B cell (primary cell): ENCODE data around the gene GEMIN5. TPM values are rescaled to one million over a fixed set of nuclear protein-coding genes. Genes with fewer than 3 reads are reported as not detected.
A peak's percentile ranks its signal among the peaks of the same experiment; 100 is the strongest.

Experiments used
- ATAC-seq: fragments of 200-7000 bp; cut with Tn5 transposase; one replicate; pipeline ENCODE4 v1.10.0; 2021; ENCODE audit warnings: low read depth, mild to moderate bottlenecking, moderate number of reproducible peaks, moderate library complexity
- CTCF ChIA-PET: fragments of 350-600 bp; sonication (Branson Sonifier 250); formaldehyde crosslinking; loops from one replicate; lab custom pipeline; 2021; ENCODE audit warnings: antibody characterized with exemption, inconsistent platforms; lab: Charles Lee
- POLR2A ChIA-PET: fragments of 350-600 bp; sonication (Branson Sonifier 250); formaldehyde crosslinking; loops from one replicate; lab custom pipeline; 2021; ENCODE audit warnings: antibody characterized with exemption; lab: Charles Lee
- DNase-seq: peaks from one replicate; pipeline ENCODE4 v3.0.0; 2013
- H2AFZ ChIP-seq: 2 replicates; pipeline ENCODE4 v1.6.1; 2012; ENCODE audit warnings: mild to moderate bottlenecking, low read depth, low read length; ENCODE audit not compliant: insufficient read depth, poor library complexity, severe bottlenecking
- H3K27ac ChIP-seq, 2 donors: 1 replicate in 1 of 2; 2 replicates in 1 of 2; pipeline ENCODE4 v1.5.1; 2012 to 2013; ENCODE audit warnings: low read length in 2 of 2, mild to moderate bottlenecking in 2 of 2, moderate library complexity in 1 of 2
- H3K27me3 ChIP-seq, 4 experiments: fragments of 200-600 bp in 1 of 4; sonication (generic) in 1 of 4; replicated peaks in 1 of 4; 1 replicate in 2 of 4; 2 replicates in 2 of 4; pipeline versions ENCODE4 v1.6.1 to v1.7.0; 2013 to 2016; ENCODE audit warnings: low read length in 3 of 4, mild to moderate bottlenecking in 2 of 4, mixed read lengths in 1 of 4, moderate library complexity in 1 of 4; ENCODE audit not compliant: insufficient read depth in 4 of 4, control insufficient read depth in 3 of 4; ENCODE audit errors: control extremely low read depth in 1 of 4
- H3K36me3 ChIP-seq, 2 experiments: replicated peaks in 1 of 2; 1 replicate in 1 of 2; 2 replicates in 1 of 2; pipeline versions ENCODE4 v1.6.1 to v1.7.1; 2013; ENCODE audit warnings: low read length in 1 of 2; ENCODE audit not compliant: insufficient read depth in 2 of 2, control insufficient read depth in 1 of 2; ENCODE audit errors: control extremely low read depth in 1 of 2, extremely low read depth in 1 of 2
- H3K4me1 ChIP-seq, 2 donors: fragments of 200-600 bp in 1 of 2; sonication (generic) in 1 of 2; 1 replicate in 1 of 2; 2 replicates in 1 of 2; pipeline versions ENCODE4 v1.5.1 to v1.6.1; 2013 to 2017; ENCODE audit warnings: low read length in 2 of 2; ENCODE audit not compliant: control insufficient read depth in 2 of 2, insufficient read depth in 2 of 2
- H3K4me2 ChIP-seq: replicated peaks from 2 replicates; pipeline ENCODE3; 2012; ENCODE audit warnings: mild to moderate bottlenecking, low read depth, low read length; ENCODE audit not compliant: poor library complexity, severe bottlenecking
- H3K4me3 ChIP-seq, 5 experiments: fragments of 200-600 bp in 1 of 5; sonication (generic) in 1 of 5; 1 replicate in 3 of 5; 2 replicates in 2 of 5; pipeline versions ENCODE4 v1.5.1 to v1.7.0; 2011 to 2016; ENCODE audit warnings: low read length in 4 of 5, mild to moderate bottlenecking in 4 of 5, low read depth in 2 of 5, control low read depth in 1 of 5, moderate library complexity in 1 of 5; ENCODE audit not compliant: insufficient read depth in 1 of 5; ENCODE audit errors: control extremely low read depth in 1 of 5, extremely low read depth in 1 of 5
- H3K79me2 ChIP-seq: fragments of 200-600 bp; sonication (generic); one replicate; pipeline ENCODE4 v1.6.0; 2016; ENCODE audit warnings: low read length; ENCODE audit not compliant: control insufficient read depth, insufficient read depth
- H3K9ac ChIP-seq: fragments of 200-600 bp; sonication (generic); 2 replicates; pipeline ENCODE4 v1.6.1; 2017; ENCODE audit warnings: mild to moderate bottlenecking, low read length, moderate library complexity
- H3K9me3 ChIP-seq, 3 donors: one replicate each; pipeline versions ENCODE4 v1.6.1 to v1.7.1; 2013; ENCODE audit warnings: low read length in 2 of 3; ENCODE audit not compliant: control insufficient read depth in 2 of 3, insufficient read depth in 1 of 3; ENCODE audit errors: control extremely low read depth in 1 of 3
- H4K20me1 ChIP-seq: 2 replicates; pipeline ENCODE4 v1.6.0; 2012; ENCODE audit warnings: mild to moderate bottlenecking, low read length; ENCODE audit not compliant: insufficient read depth, control insufficient read depth, poor library complexity, severe bottlenecking
- H3K27ac Mint-ChIP-seq: one replicate; pipeline ENCODE4 v1.8.0; 2021; ENCODE audit warnings: mixed read lengths
- H3K27me3 Mint-ChIP-seq: one replicate; pipeline ENCODE4 v1.8.0; 2021; ENCODE audit warnings: mixed read lengths
- H3K4me1 Mint-ChIP-seq: one replicate; pipeline ENCODE4 v1.8.0; 2021; ENCODE audit warnings: mixed read lengths
- H3K4me3 Mint-ChIP-seq: one replicate; pipeline ENCODE4 v1.8.0; 2021; ENCODE audit warnings: mixed read lengths
- H3K9me3 Mint-ChIP-seq: one replicate; pipeline ENCODE4 v1.8.0; 2022; ENCODE audit warnings: mixed read lengths; ENCODE audit not compliant: insufficient read depth
- EZH2 ChIP-seq: IDR thresholded peaks from 2 replicates; pipeline ENCODE4 v1.6.1; 2012; ENCODE audit warnings: borderline replicate concordance, low read depth, mild to moderate bottlenecking, moderate library complexity, low read length; ENCODE audit not compliant: insufficient read depth, poor library complexity, severe bottlenecking
- WGBS: methylation state at CpG from one replicate; pipeline ENCODE4 v1.1.5; 2013; ENCODE audit warnings: missing lambda C conversion rate; ENCODE audit not compliant: insufficient coverage; 5-methylcytosine and 5-hydroxymethylcytosine counted together
- intact Hi-C: fragments of 100-400 bp; cut with micrococcal nuclease; formaldehyde crosslinking; loops from one replicate; pipeline ENCODE4 v1.10.0; 2022
- polyA plus RNA-seq: library from polyadenylated mRNA; depleted of rRNA; stranded (reverse); fragments of >200 nt; gene quantifications from 2 replicates; pipeline ENCODE4 v1.2.3, GENCODE V29; 2012
- total RNA-seq, 2 donors: library from RNA; stranded (reverse); fragments of 120-200 nt in 1 of 2; gene quantifications; 1 replicate in 1 of 2; 2 replicates in 1 of 2; pipeline versions ENCODE4 v1.2.3 to v1.2.4, GENCODE V29; 2013 to 2022
- TF ChIP-seq, protein P1 (sequence below): fragments of 200-600 bp; IDR thresholded peaks from one replicate; pipeline ENCODE4 v1.8.0; 2022; ENCODE audit warnings: antibody characterized with exemption, mild to moderate bottlenecking

GEMIN5 gene
- total and polyA plus RNA-seq, 2 donors (not counting 1 experiment from before 2014, with no cell fraction given): 3.6 to 15.5 TPM

- no peak overlapping the region for H3K4me3 ChIP-seq
- DNase-seq: peak; percentile 37
- H3K27me3 ChIP-seq: no peaks in the 10 kb centered on the region
- peaks cover 6 to 16% of the 10 kb centered on the region in 2 experiments for H3K36me3 ChIP-seq
- no peak overlapping the region for H3K27ac ChIP-seq
- H3K4me1 ChIP-seq: peaks cover 8% of the 10 kb centered on the region in 2 donors
- H4K20me1 ChIP-seq: peaks cover 28% of the 10 kb centered on the region
- no peak overlapping the region for H3K9ac ChIP-seq
- Mint-ChIP-seq H3K9me3 (no peaks in the 10 kb centered on the region), H3K4me1 (peaks cover 41% of the 10 kb centered on the region), H3K27me3 (no peaks in the 10 kb centered on the region), H3K4me3 (no peak overlapping the region), H3K27ac (no peak overlapping the region)
- no peaks in the 10 kb centered on the region for H3K9me3 ChIP-seq
- peaks cover 95% of the 10 kb centered on the region for H3K79me2 ChIP-seq
- H2AFZ ChIP-seq: no peak overlapping the region
- CTCF ChIA-PET: interaction anchor here (0.8 to 1.8 kb wide), 2 partner anchors 9 to 297 kb away, joined by 3 to 8 read pairs; no protein-coding TSS in a partner anchor
- 100% methylated on average over 1 of the region's 2 CpGs for WGBS
- H3K4me2 ChIP-seq: no peak overlapping the region
- ATAC-seq: no peak
- POLR2A ChIA-PET: no interaction called here
- TF ChIP-seq, protein P1, sequence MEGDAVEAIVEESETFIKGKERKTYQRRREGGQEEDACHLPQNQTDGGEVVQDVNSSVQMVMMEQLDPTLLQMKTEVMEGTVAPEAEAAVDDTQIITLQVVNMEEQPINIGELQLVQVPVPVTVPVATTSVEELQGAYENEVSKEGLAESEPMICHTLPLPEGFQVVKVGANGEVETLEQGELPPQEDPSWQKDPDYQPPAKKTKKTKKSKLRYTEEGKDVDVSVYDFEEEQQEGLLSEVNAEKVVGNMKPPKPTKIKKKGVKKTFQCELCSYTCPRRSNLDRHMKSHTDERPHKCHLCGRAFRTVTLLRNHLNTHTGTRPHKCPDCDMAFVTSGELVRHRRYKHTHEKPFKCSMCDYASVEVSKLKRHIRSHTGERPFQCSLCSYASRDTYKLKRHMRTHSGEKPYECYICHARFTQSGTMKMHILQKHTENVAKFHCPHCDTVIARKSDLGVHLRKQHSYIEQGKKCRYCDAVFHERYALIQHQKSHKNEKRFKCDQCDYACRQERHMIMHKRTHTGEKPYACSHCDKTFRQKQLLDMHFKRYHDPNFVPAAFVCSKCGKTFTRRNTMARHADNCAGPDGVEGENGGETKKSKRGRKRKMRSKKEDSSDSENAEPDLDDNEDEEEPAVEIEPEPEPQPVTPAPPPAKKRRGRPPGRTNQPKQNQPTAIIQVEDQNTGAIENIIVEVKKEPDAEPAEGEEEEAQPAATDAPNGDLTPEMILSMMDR: peak; percentile 86
- TF ChIP-seq EZH2: no peak
- intact Hi-C loops: loop anchor here (5.0 kb wide), 1 partner anchor 1987 kb away; no protein-coding TSS in a partner anchor
Measured at GRCh38 chr5:154945695-154946301, 7.8 kb upstream of the GEMIN5 start.

GRCh38 chr5:154944716-154945115 is 6.7 kb upstream of the GEMIN5 start:
- no peak overlapping the region for H3K4me3 ChIP-seq
- H3K9me3 ChIP-seq: no peaks in the 10 kb centered on the region
- Mint-ChIP-seq H3K4me1 (peaks cover 45% of the 10 kb centered on the region), H3K4me3 (no peak overlapping the region), H3K9me3 (no peaks in the 10 kb centered on the region), H3K27ac (no peak overlapping the region), H3K27me3 (no peaks in the 10 kb centered on the region)
- DNase-seq (no peak), ATAC-seq (no peak)
- ChIA-PET CTCF (interaction anchor here (0.9 to 1.8 kb wide), 2 partner anchors 8 to 1991 kb away, joined by 3 to 8 read pairs; no protein-coding TSS in a partner anchor), POLR2A (no interaction called here)
- H2AFZ ChIP-seq: no peak overlapping the region
- H3K4me1 ChIP-seq: peaks cover 15% of the 10 kb centered on the region in 2 donors
- H3K4me2 ChIP-seq: no peak overlapping the region
- H3K27ac ChIP-seq: no peak overlapping the region
- peaks cover 90% of the 10 kb centered on the region for H3K79me2 ChIP-seq
- TF ChIP-seq, protein P1: no peak
- no peak for TF ChIP-seq EZH2
- H4K20me1 ChIP-seq: peaks cover 28% of the 10 kb centered on the region
- peaks cover 6 to 16% of the 10 kb centered on the region in 2 experiments for H3K36me3 ChIP-seq
- no peaks in the 10 kb centered on the region for H3K27me3 ChIP-seq
- H3K9ac ChIP-seq: no peak overlapping the region
- intact Hi-C loops: loop anchor here (5.0 kb wide), 1 partner anchor 1988 kb away; no protein-coding TSS in a partner anchor
